Measurements from ENCODE around the gene SUPT20H. TPM values are rescaled to one million over a fixed set of nuclear protein-coding genes. Genes with fewer than 3 reads are reported as not detected.

Gene SUPT20H
- total and polyA plus RNA-seq, 2 donors (not counting 3 experiments of a cell fraction or from before 2014, with no cell fraction given): 47.2 to 70.7 TPM

GRCh38 chr13:37097076-37097475 is 37.6 kb upstream of the SUPT20H start:
- intact Hi-C loops (cut with micrococcal nuclease): no loop called here
- H3K4me2 ChIP-seq (ENCODE audit: insufficient read depth, low read length): no peak overlapping the region
- no peaks in the 10 kb centered on the region for H4K20me1 ChIP-seq (replicated peaks; ENCODE audit: control insufficient read depth, extremely low read depth, insufficient read depth, low read length)
- H3K9me3 ChIP-seq (replicated peaks; ENCODE audit: control insufficient read depth, insufficient read depth, low read length): no peaks in the 10 kb centered on the region
- H3K4me3 ChIP-seq (replicated peaks in 1 of 3; ENCODE audit: insufficient read depth in 1 of 3, low read depth in 1 of 3, low read length in 3 of 3): no peak overlapping the region
- CTCF ChIA-PET: no interaction called here
- peaks cover 0 to 2% of the 10 kb centered on the region in 2 experiments for H3K27me3 ChIP-seq (ENCODE audit: control insufficient read depth in 2 of 2, insufficient read depth in 2 of 2, low read length in 2 of 2)
- no peaks in the 10 kb centered on the region for H3K36me3 ChIP-seq (ENCODE audit: control insufficient read depth in 2 of 2, extremely low read depth in 1 of 2, insufficient read depth in 2 of 2, low read length in 2 of 2)
- no peaks in the 10 kb centered on the region for H3K9me1 ChIP-seq (replicated peaks; ENCODE audit: control insufficient read depth, extremely low read depth, insufficient read depth, low read length)
- no peak overlapping the region for H3K27ac ChIP-seq (ENCODE audit: insufficient read depth, low read depth, low read length)
- no peak for FAIRE-seq
- TF ChIP-seq FOS (IDR thresholded peaks at IDR 0.05; ENCODE audit: borderline replicate concordance, insufficient read depth, low read length): no peak
- no peak for TF ChIP-seq POLR2AphosphoS5 (IDR thresholded peaks at IDR 0.05; ENCODE audit: insufficient read depth, low read depth, low read length)
- TF ChIP-seq CTCF (IDR thresholded peaks at IDR 0.05; ENCODE audit: extremely low read depth in 1 of 2, insufficient read depth in 1 of 2, low read depth in 1 of 2, low read length in 2 of 2): no peak
- no peak for TF ChIP-seq GATA2 (IDR thresholded peaks at IDR 0.05; ENCODE audit: insufficient read depth, insufficient read length, low read depth, low read length)
- TF ChIP-seq EZH2 (IDR thresholded peaks at IDR 0.05; ENCODE audit: borderline replicate concordance, low read depth, low read length, severe bottlenecking): no peak
- no peak for TF ChIP-seq POLR2A (IDR thresholded peaks at IDR 0.05; ENCODE audit: low read depth, low read length)
- TF ChIP-seq MYC (IDR thresholded peaks at IDR 0.05; ENCODE audit: low read depth, low read length): no peak
- TF ChIP-seq JUN (IDR thresholded peaks at IDR 0.05; ENCODE audit: borderline replicate concordance, insufficient read depth, insufficient read length, low read depth): no peak
- TF ChIP-seq MAX (IDR thresholded peaks at IDR 0.05; ENCODE audit: insufficient read depth, insufficient read length): no peak
- no peaks in the 10 kb centered on the region for H3K79me2 ChIP-seq (ENCODE audit: control insufficient read depth, insufficient read depth, low read length)
- H2AFZ ChIP-seq (ENCODE audit: low read depth, low read length): no peak overlapping the region
- no peak for DNase-seq (ENCODE audit: low read depth, low spot score)
- H3K9ac ChIP-seq (replicated peaks; ENCODE audit: extremely low read depth, insufficient read depth, low read length): no peak overlapping the region
- POLR2A ChIA-PET: no interaction called here
- BruUV-seq (replicated peaks): no TSS peak
- dilution Hi-C loops (cut with MboI; ENCODE audit: extremely low pct_ligation_motif_present, low sequenced_read_pairs): no loop called here
- no peaks in the 10 kb centered on the region for H3K4me1 ChIP-seq (ENCODE audit: control insufficient read depth, extremely low read depth, insufficient read depth, low read length)
